GM11168 (cell line): ENCODE measurements around the gene THAP11.

Source experiments
- in situ Hi-C: fragments of 300-500 bp; cut with MboI; formaldehyde crosslinking; loops from one replicate; pipeline ENCODE4 v1.12.0; 2022; ENCODE audit warnings: low sequenced_read_pairs; ENCODE audit not compliant: unreplicated experiment

THAP11 gene

DNA sequence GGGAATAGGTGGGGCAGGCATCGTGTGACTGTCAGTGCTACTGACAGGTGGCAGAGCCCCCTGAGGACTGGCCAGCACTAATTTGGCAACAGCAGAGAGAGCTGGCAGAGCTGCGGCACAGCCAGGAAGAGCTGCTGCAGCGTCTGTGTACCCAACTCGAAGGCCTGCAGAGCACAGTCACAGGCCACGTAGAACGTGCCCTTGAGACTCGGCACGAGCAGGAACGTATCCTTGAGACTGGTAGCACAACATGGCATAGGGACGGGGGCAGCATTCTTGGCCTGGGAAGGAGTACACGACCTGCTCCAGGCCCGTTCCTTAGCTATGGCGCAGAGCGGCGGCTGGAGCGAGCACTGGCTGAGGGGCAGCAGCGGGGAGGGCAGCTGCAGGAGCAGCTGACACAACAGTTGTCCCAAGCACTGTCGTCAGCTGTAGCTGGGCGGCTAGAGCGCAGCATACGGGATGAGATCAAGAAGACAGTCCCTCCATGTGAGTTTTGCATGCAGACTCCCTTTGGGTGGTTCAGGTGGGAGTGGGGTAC is 39.6 kb downstream of the THAP11 start:
- in situ Hi-C loops = no loop called here

- in situ Hi-C loops = no loop called here
Observed at GRCh38 chr16:67882374-67883145, 40.4 kb downstream of the THAP11 start.

DNA sequence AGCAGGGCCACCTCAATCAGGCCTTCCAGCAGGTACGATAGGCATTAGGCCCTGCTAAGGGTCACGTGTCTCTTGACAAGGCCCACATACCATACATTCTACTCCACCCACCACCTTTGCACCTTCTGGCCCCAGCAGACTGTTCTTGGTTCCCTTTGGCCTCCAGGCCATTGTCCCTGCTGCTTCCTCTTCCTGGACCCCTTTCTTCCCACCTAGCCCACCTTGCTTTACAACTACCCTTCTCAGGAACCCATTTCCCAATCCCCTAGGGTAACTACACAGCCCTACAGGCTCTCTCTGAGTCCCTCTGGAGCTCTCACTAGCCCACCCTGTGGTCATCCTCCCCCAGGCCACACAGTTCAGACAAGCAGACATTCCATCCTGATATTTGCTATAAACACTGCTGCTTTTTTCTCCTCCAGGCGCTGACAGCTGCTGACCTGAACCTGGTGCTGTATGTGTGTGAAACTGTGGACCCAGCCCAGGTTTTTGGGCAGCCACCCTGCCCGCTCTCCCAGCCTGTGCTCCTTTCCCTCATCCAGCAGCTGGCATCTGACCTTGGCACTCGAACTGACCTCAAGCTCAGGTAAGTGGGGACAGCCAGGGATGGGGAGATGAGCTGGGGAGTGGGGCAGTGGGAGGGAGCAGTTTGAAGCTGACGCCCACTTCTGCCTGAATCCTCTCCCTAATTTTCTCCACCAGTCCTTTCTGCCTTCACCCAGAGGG is 41.2 kb downstream of the THAP11 start:
- in situ Hi-C loops = no loop called here

- in situ Hi-C loops = no loop called here
Observed at GRCh38 chr16:67883872-67884261, 41.7 kb downstream of the THAP11 start.

DNA sequence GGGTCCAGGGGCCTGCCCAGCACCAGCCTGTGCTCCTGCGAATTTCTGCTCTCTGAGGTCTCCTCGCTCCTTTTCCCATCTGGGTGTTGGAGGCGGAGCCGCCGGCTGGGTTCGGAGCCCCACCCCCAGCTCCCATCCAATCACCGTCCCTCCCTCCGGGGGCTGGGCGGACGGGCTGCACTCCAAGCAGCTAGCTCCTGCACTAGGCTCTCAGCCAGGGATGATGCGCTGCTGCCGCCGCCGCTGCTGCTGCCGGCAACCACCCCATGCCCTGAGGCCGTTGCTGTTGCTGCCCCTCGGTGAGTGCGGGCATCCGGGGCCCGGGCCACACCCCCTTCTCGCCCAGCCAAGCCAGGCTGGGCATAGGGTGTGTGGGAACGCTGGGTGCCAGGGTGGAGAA is 42.6 kb downstream of the THAP11 start, which contains the start of gene NRN1L:
TSS of gene NRN1L (plus strand) at position 202 of the 400 bp plus-strand sequence. CDS start at position 221, 19 bp downstream.
- in situ Hi-C loops = no loop called here

DNA sequence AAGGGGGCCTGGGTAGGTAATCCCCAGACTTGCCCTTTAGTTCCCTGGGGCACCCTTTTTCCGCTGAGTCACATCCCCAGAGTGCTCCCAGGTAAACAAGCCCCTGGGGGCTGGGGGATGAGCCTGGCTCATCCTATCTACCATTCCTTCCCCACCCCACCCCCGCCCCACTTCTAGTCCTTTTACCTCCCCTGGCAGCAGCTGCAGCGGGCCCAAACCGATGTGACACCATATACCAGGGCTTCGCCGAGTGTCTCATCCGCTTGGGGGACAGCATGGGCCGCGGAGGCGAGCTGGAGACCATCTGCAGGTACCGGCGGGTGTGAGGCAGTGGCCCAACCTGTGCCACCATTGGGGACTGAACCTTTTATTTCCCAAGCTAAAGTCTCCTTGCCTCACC is 43.4 kb downstream of the THAP11 start:
- in situ Hi-C loops = no loop called here

GRCh38 chr16:67885976-67886375 is 43.9 kb downstream of the THAP11 start:
- in situ Hi-C loops = no loop called here

DNA sequence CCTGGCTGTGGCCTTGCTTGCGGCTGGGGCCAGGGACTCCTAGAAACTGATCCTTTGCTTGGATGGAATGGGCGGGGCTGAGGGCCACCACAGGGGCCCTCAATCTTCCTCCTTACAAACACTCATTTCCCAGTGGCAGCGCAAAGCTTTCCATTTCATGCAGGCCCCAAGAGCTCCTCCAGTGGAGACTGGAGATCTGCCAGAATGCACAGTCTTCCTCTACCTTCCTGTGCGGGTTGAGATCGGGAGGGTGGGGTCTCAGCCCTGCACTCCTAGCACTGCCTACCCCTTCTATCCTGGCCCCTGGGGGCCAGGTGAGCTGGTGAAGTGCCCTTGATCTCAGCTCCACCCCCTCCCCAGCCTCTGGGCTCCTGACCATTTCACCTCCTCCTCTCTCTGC is 44.3 kb downstream of the THAP11 start:
- in situ Hi-C loops = no loop called here

- in situ Hi-C loops = no loop called here
Observed at GRCh38 chr16:67888331-67888730, 46.2 kb downstream of the THAP11 start.

GRCh38 chr16:67892375-67892774 is 50.3 kb downstream of the THAP11 start:
- in situ Hi-C loops = no loop called here

GRCh38 chr16:67892899-67893742 is 51.0 kb downstream of the THAP11 start, which contains the start of gene PSKH1:
PSKH1 (plus strand) TSS chr16:67893254; CDS start chr16:67908750, 15,496 bp downstream.
- in situ Hi-C loops = no loop called here
